ENCODE data around the gene IGSF21.

IGSF21 gene

GRCh38 chr1:18292531-18292930, 184.9 kb downstream of the IGSF21 start:
- H3K9me3 ChIP-seq (replicated peaks; ENCODE audit: insufficient read depth, low read length): no peaks in the 10 kb centered on the region
- no peak overlapping the region for H3K9ac ChIP-seq (ENCODE audit: low read length)
- no peak for DNase-seq
- no peaks in the 10 kb centered on the region for H3K36me3 ChIP-seq (replicated peaks; ENCODE audit: insufficient read depth, low read length)
- H3K9me2 ChIP-seq (replicated peaks; ENCODE audit: insufficient read depth, low read length): no peaks in the 10 kb centered on the region
- no peak overlapping the region for H3K4me3 ChIP-seq (ENCODE audit: low read length)
- TF ChIP-seq CTCF (IDR thresholded peaks at IDR 0.05; ENCODE audit: low read length): no peak
- TF ChIP-seq EZH2 (optimal IDR thresholded peaks at IDR 0.05; ENCODE audit: low read depth, low read length): no peak
- no peak overlapping the region for H2AFZ ChIP-seq (ENCODE audit: low read length)
- peaks cover 100% of the 10 kb centered on the region for H3K27me3 ChIP-seq (replicated peaks; ENCODE audit: insufficient read depth, low read length)
- no peaks in the 10 kb centered on the region for H3F3A ChIP-seq (ENCODE audit: insufficient read depth, low read length)
- H4K20me1 ChIP-seq (ENCODE audit: insufficient read depth, low read length): no peaks in the 10 kb centered on the region
- H3K27ac ChIP-seq (ENCODE audit: low read length): no peak overlapping the region
- H3K4me1 ChIP-seq (ENCODE audit: low read length): no peaks in the 10 kb centered on the region
- no peaks in the 10 kb centered on the region for H3K79me2 ChIP-seq (ENCODE audit: low read length)
- no peak overlapping the region for H3K4me2 ChIP-seq (ENCODE audit: low read depth, low read length)

GRCh38 chr1:18293291-18293690, 185.7 kb downstream of the IGSF21 start:
- Histone ChIP-seq H3K27me3 (replicated peaks; ENCODE audit: insufficient read depth, low read length) (peaks cover 100% of the 10 kb centered on the region), H3K4me1 (ENCODE audit: low read length) (no peaks in the 10 kb centered on the region), H3K9ac (ENCODE audit: low read length) (no peak overlapping the region), H3K4me2 (ENCODE audit: low read depth, low read length) (no peak overlapping the region), H2AFZ (ENCODE audit: low read length) (no peak overlapping the region), H3K79me2 (ENCODE audit: low read length) (no peaks in the 10 kb centered on the region), H3K36me3 (replicated peaks; ENCODE audit: insufficient read depth, low read length) (no peaks in the 10 kb centered on the region), H3K4me3 (ENCODE audit: low read length) (no peak overlapping the region), H3K27ac (ENCODE audit: low read length) (no peak overlapping the region), H3F3A (ENCODE audit: insufficient read depth, low read length) (no peaks in the 10 kb centered on the region), H4K20me1 (ENCODE audit: insufficient read depth, low read length) (no peaks in the 10 kb centered on the region), H3K9me2 (replicated peaks; ENCODE audit: insufficient read depth, low read length) (no peaks in the 10 kb centered on the region), H3K9me3 (replicated peaks; ENCODE audit: insufficient read depth, low read length) (no peaks in the 10 kb centered on the region)
- TF ChIP-seq CTCF (IDR thresholded peaks at IDR 0.05; ENCODE audit: low read length): no peak
- no peak for TF ChIP-seq EZH2 (optimal IDR thresholded peaks at IDR 0.05; ENCODE audit: low read depth, low read length)
- TF ChIP-seq EZH2phosphoT487 (IDR thresholded peaks at IDR 0.05; ENCODE audit: low read length): no peak
- no peak for DNase-seq

GRCh38 chr1:18294437-18295176, 187.0 kb downstream of the IGSF21 start:
- TF ChIP-seq CTCF (IDR thresholded peaks at IDR 0.05; ENCODE audit: low read length): no peak
- no peak for TF ChIP-seq EZH2 (optimal IDR thresholded peaks at IDR 0.05; ENCODE audit: low read depth, low read length)
- TF ChIP-seq EZH2phosphoT487 (IDR thresholded peaks at IDR 0.05; ENCODE audit: low read length): no peak
- Histone ChIP-seq H2AFZ (ENCODE audit: low read length) (no peak overlapping the region), H3K4me3 (ENCODE audit: low read length) (no peak overlapping the region), H3K27ac (ENCODE audit: low read length) (no peak overlapping the region), H3K9me2 (replicated peaks; ENCODE audit: insufficient read depth, low read length) (no peaks in the 10 kb centered on the region), H3K36me3 (replicated peaks; ENCODE audit: insufficient read depth, low read length) (no peaks in the 10 kb centered on the region), H4K20me1 (ENCODE audit: insufficient read depth, low read length) (no peaks in the 10 kb centered on the region), H3K9ac (ENCODE audit: low read length) (no peak overlapping the region), H3K79me2 (ENCODE audit: low read length) (no peaks in the 10 kb centered on the region), H3F3A (ENCODE audit: insufficient read depth, low read length) (no peaks in the 10 kb centered on the region), H3K27me3 (replicated peaks; ENCODE audit: insufficient read depth, low read length) (peaks cover 100% of the 10 kb centered on the region), H3K9me3 (replicated peaks; ENCODE audit: insufficient read depth, low read length) (no peaks in the 10 kb centered on the region), H3K4me2 (ENCODE audit: low read depth, low read length) (no peak overlapping the region), H3K4me1 (ENCODE audit: low read length) (no peaks in the 10 kb centered on the region)
- no peak for DNase-seq
